Hepatocyte (in vitro differentiated cells): ENCODE measurements around the gene GNB3.

Experiments used
- CTCF ChIP-seq: fragments of 200-600 bp; sonication (generic); IDR thresholded peaks from 2 replicates; pipeline ENCODE4 v1.5.1; 2016; ENCODE audit warnings: antibody characterized with exemption, mild to moderate bottlenecking; ENCODE audit not compliant: poor library complexity
- EZH2 ChIP-seq: fragments of 200-600 bp; sonication (generic); IDR thresholded peaks from 2 replicates; pipeline ENCODE4 v1.6.1; 2016; ENCODE audit warnings: antibody characterized with exemption, mild to moderate bottlenecking, borderline replicate concordance
- EZH2phosphoT487 ChIP-seq: fragments of 200-600 bp; sonication (generic); IDR thresholded peaks from one replicate; pipeline ENCODE4 v1.6.1; 2018; ENCODE audit warnings: antibody characterized with exemption, mild to moderate bottlenecking, low read depth, moderate library complexity; ENCODE audit not compliant: unreplicated experiment, severe bottlenecking

GRCh38 chr12:6888360-6888759 lies 47.6 kb downstream of the GNB3 start:
- no peak for TF ChIP-seq CTCF
- TF ChIP-seq EZH2 = no peak
- TF ChIP-seq EZH2phosphoT487 = no peak
